ENCODE results near the gene ZDHHC9. TPM values are rescaled to one million over a fixed set of nuclear protein-coding genes. Genes with fewer than 3 reads are reported as not detected.

The ZDHHC9 gene
- total and polyA plus RNA-seq, 8 donors = 34.3 to 89.2 (median 38.4) TPM

DNA sequence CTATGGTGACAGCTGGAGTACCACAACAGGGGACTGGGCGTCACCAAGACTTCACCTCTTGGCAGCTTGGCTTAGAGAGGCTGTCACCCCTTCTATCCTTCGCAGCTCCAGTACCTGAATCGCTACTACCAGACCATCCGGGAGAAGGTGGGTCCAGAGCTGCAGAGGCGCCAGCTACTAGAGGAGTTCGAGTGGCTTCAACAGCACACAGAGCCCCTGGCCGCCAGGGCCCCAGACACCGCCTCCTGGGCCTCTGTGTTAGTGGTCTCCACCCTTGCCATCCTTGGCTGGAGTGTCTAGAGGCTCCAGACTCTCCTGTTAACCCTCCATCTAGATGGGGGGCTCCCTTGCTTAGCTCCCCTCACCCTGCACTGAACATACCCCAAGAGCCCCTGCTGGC is 75.5 kb downstream of the ZDHHC9 start:
- Histone ChIP-seq H3K36me3 (no peaks in the 10 kb centered on the region), H3K4me3 (no peak overlapping the region), H3K9me3 (no peaks in the 10 kb centered on the region), H3K27ac (no peak overlapping the region), H3K4me1 (peaks cover 0 to 6% of the 10 kb centered on the region in 2 donors), H3K27me3 (no peaks in the 10 kb centered on the region)
- ATAC-seq (no peak), DNase-seq (no peak)
- TF ChIP-seq, protein P1, sequence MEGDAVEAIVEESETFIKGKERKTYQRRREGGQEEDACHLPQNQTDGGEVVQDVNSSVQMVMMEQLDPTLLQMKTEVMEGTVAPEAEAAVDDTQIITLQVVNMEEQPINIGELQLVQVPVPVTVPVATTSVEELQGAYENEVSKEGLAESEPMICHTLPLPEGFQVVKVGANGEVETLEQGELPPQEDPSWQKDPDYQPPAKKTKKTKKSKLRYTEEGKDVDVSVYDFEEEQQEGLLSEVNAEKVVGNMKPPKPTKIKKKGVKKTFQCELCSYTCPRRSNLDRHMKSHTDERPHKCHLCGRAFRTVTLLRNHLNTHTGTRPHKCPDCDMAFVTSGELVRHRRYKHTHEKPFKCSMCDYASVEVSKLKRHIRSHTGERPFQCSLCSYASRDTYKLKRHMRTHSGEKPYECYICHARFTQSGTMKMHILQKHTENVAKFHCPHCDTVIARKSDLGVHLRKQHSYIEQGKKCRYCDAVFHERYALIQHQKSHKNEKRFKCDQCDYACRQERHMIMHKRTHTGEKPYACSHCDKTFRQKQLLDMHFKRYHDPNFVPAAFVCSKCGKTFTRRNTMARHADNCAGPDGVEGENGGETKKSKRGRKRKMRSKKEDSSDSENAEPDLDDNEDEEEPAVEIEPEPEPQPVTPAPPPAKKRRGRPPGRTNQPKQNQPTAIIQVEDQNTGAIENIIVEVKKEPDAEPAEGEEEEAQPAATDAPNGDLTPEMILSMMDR (IDR thresholded peaks at IDR 0.05) = no peak
- intact Hi-C loops (cut with DNase I) = no loop called here

DNA sequence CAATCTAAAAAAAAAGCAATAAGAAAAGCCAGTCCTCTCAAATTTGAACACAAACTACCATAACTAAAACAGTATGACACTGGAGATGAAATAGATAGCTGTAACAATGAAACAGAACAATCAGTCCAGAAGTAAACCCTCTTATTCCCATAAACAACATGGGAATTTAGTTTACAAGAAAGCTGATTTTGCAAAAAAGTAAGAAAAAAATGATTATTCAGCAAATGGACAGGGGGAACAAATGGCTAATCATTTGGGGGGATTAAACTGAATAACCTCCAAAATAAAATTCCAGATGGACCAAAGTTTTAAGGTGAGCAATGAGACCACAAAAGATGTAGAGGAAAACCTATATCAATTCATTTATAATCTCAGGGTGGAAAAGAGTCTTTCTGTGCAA is 80.0 kb downstream of the ZDHHC9 start:
- H3K4me1 ChIP-seq = peaks cover 0 to 21% of the 10 kb centered on the region in 2 donors
- H3K9me3 ChIP-seq = no peaks in the 10 kb centered on the region
- H3K4me3 ChIP-seq = no peak overlapping the region
- no peak for ATAC-seq
- TF ChIP-seq, protein P1 (IDR thresholded peaks at IDR 0.05) = no peak
- H3K36me3 ChIP-seq = no peaks in the 10 kb centered on the region
- no peaks in the 10 kb centered on the region for H3K27me3 ChIP-seq
- no peak for DNase-seq
- no peak overlapping the region for H3K27ac ChIP-seq
- intact Hi-C loops (cut with DNase I) = no loop called here

DNA sequence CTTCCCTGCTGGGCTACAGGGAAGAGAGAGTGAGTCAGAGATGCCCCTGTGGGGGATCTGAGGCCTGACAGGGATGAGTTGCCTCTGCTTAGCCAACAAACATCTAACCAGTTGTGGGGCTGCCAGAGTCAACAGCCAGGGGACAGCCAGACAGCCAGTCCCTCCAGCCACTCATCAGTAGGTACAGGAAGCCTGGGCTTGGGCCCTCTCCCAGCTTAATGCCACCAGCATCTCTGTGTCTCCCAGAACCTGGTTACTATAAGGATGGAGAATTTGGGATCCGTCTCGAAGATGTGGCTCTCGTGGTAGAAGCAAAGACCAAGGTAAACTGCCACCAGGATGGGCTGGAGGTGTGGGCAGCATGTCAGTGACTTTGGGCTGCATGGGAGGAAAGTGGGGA is 81.2 kb downstream of the ZDHHC9 start:
- Histone ChIP-seq H3K9me3 (no peaks in the 10 kb centered on the region), H3K27ac (no peak overlapping the region), H3K4me3 (no peak overlapping the region), H3K27me3 (no peaks in the 10 kb centered on the region), H3K36me3 (no peaks in the 10 kb centered on the region), H3K4me1 (peaks cover 0 to 28% of the 10 kb centered on the region in 2 donors)
- intact Hi-C loops (cut with DNase I) = no loop called here
- TF ChIP-seq, protein P1 (IDR thresholded peaks at IDR 0.05) = no peak
- no peak for ATAC-seq
- no peak for DNase-seq

DNA sequence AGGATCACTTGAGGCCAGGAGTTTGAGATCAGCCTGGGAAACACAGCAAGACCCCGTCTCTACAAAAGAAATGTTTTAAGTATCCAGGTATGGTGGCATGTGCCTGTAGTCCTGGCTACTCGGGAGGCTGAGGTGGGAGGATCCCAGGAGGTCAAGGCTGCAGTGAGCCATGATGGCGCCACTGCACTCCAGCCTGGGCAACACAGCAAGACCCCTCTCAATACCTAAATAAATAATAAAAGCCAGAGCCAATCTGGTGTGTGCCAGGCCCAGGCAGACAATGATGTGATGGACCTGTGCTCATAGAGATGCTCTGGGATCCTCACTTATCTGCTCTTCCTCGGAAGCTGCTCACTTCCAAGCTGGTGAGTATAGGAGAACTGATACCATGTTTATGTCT is 82.1 kb downstream of the ZDHHC9 start:
- H3K36me3 ChIP-seq = no peaks in the 10 kb centered on the region
- intact Hi-C loops (cut with DNase I) = no loop called here
- H3K27ac ChIP-seq = no peak overlapping the region
- no peaks in the 10 kb centered on the region for H3K27me3 ChIP-seq
- no peak for DNase-seq
- no peak for ATAC-seq
- H3K9me3 ChIP-seq = no peaks in the 10 kb centered on the region
- TF ChIP-seq, protein P1 (IDR thresholded peaks at IDR 0.05) = no peak
- no peak overlapping the region for H3K4me3 ChIP-seq
- H3K4me1 ChIP-seq = peaks cover 0 to 30% of the 10 kb centered on the region in 2 donors

DNA sequence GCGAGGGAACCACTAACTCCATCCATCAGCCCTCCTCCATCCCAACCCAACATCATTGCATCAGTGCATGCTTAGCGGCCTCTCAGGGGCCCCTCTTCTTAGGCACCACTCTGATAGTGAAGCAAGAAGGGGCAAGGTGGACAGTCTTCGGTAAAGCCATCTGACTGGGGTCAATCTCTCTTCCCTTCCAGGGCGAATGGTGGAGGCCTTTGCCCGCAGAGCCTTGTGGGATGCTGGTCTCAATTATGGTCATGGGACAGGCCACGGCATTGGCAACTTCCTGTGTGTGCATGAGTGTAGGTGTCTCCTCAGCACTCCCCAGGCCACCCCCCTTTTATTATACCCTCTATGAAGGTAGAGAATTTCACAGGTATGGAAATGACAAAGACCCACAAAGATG is 82.7 kb downstream of the ZDHHC9 start:
- H3K27ac ChIP-seq = no peak overlapping the region
- peaks cover 0 to 30% of the 10 kb centered on the region in 2 donors for H3K4me1 ChIP-seq
- no peaks in the 10 kb centered on the region for H3K27me3 ChIP-seq
- no peak for ATAC-seq
- intact Hi-C loops (cut with DNase I) = no loop called here
- H3K9me3 ChIP-seq = no peaks in the 10 kb centered on the region
- no peak for DNase-seq
- TF ChIP-seq, protein P1 (IDR thresholded peaks at IDR 0.05) = no peak
- H3K4me3 ChIP-seq = no peak overlapping the region
- H3K36me3 ChIP-seq = no peaks in the 10 kb centered on the region

All from left lung (tissue), 10 donors.